ENCODE measurements around the gene TXLNA. TPM values are rescaled to one million over a fixed set of nuclear protein-coding genes. Genes with fewer than 3 reads are reported as not detected.
"Not testable (repeated sequence)": the region's sequence is repeated elsewhere in the genome, so short reads cannot be mapped to it uniquely, and the experiment has no call there.

Gene TXLNA
- 72.3 and 74.8 TPM in 2 replicates for total RNA-seq

GRCh38 chr1:32179443-32180185 is at the start of gene TXLNA:
TSS of gene TXLNA (plus strand) at chr1:32179675. CDS start at chr1:32180346, 671 bp downstream.
- no peak for DNase-seq (ENCODE audit: extremely low read depth, low read depth, low spot score)

GRCh38 chr1:32133950-32134280 is 45.6 kb upstream of the TXLNA start:
- DNase-seq (ENCODE audit: extremely low read depth, low read depth, low spot score) = not testable (repeated sequence)

GRCh38 chr1:32137111-32137510 is 42.4 kb upstream of the TXLNA start:
- no peak for DNase-seq (ENCODE audit: extremely low read depth, low read depth, low spot score)

- DNase-seq (ENCODE audit: extremely low read depth, low read depth, low spot score) = no peak
These were observed 40.5 kb upstream of the TXLNA start for GRCh38 chr1:32138965-32139364.

GRCh38 chr1:32142446-32143301 is 36.8 kb upstream of the TXLNA start:
- DNase-seq (ENCODE audit: extremely low read depth, low read depth, low spot score) = no peak

- not testable (repeated sequence) for DNase-seq (ENCODE audit: extremely low read depth, low read depth, low spot score)
These were observed 36.2 kb upstream of the TXLNA start for GRCh38 chr1:32143302-32143695.

- no peak for DNase-seq (ENCODE audit: extremely low read depth, low read depth, low spot score)
These were observed 35.4 kb upstream of the TXLNA start for GRCh38 chr1:32144033-32144432.

GRCh38 chr1:32147799-32148198 is 31.7 kb upstream of the TXLNA start:
- DNase-seq (ENCODE audit: extremely low read depth, low read depth, low spot score) = not testable (repeated sequence)

GRCh38 chr1:32150847-32151246 is 28.6 kb upstream of the TXLNA start:
- DNase-seq (ENCODE audit: extremely low read depth, low read depth, low spot score) = no peak

GRCh38 chr1:32151319-32151787 is 28.1 kb upstream of the TXLNA start:
- no peak for DNase-seq (ENCODE audit: extremely low read depth, low read depth, low spot score)

GRCh38 chr1:32159189-32159588 is 20.3 kb upstream of the TXLNA start:
- DNase-seq (ENCODE audit: extremely low read depth, low read depth, low spot score) = no peak

- no peak for DNase-seq (ENCODE audit: extremely low read depth, low read depth, low spot score)
These were observed 16.1 kb upstream of the TXLNA start for GRCh38 chr1:32163405-32163804.

GRCh38 chr1:32165633-32166032 is 13.8 kb upstream of the TXLNA start:
- not testable (repeated sequence) for DNase-seq (ENCODE audit: extremely low read depth, low read depth, low spot score)

GRCh38 chr1:32170991-32171390 is 8.5 kb upstream of the TXLNA start:
- no peak for DNase-seq (ENCODE audit: extremely low read depth, low read depth, low spot score)

- no peak for DNase-seq (ENCODE audit: extremely low read depth, low read depth, low spot score)
These were observed 6.7 kb upstream of the TXLNA start for GRCh38 chr1:32172621-32173245.

- no peak for DNase-seq (ENCODE audit: extremely low read depth, low read depth, low spot score)
These were observed 889 bp upstream of the TXLNA start for GRCh38 chr1:32178380-32179192.

- DNase-seq (ENCODE audit: extremely low read depth, low read depth, low spot score) = no peak
These were observed 357 bp upstream of the TXLNA start for GRCh38 chr1:32179193-32179442.

- no peak for DNase-seq (ENCODE audit: extremely low read depth, low read depth, low spot score)
These were observed 948 bp downstream of the TXLNA start for GRCh38 chr1:32180186-32181060.

GRCh38 chr1:32181065-32181464 is 1.6 kb downstream of the TXLNA start:
- DNase-seq (ENCODE audit: extremely low read depth, low read depth, low spot score) = no peak

GRCh38 chr1:32181563-32181962 is 2.1 kb downstream of the TXLNA start:
- no peak for DNase-seq (ENCODE audit: extremely low read depth, low read depth, low spot score)

Data from glomerular endothelial cell (primary cell).